MM.1S (cell line): ENCODE measurements around the gene EP400.

ENCODE experiments used
- DNase-seq: peaks from one replicate; pipeline ENCODE4 v3.0.0-alpha.2; 2015
- H2AFZ ChIP-seq: fragments of 300-600 bp; sonication (generic); 2 replicates; pipeline ENCODE4 v1.6.0; 2016; ENCODE audit warnings: antibody characterized with exemption, low read length
- H3F3A ChIP-seq: fragments of 300-600 bp; sonication (generic); 2 replicates; pipeline ENCODE4 v1.6.1; 2016; ENCODE audit warnings: mild to moderate bottlenecking, antibody characterized with exemption, low read length, moderate library complexity, mixed read lengths; ENCODE audit not compliant: insufficient read depth
- H3K27ac ChIP-seq: fragments of 300-600 bp; sonication (generic); 2 replicates; pipeline ENCODE4 v1.5.1; 2016; ENCODE audit warnings: mild to moderate bottlenecking, low read length
- H3K27me3 ChIP-seq: fragments of 300-600 bp; sonication (generic); replicated peaks from 2 replicates; pipeline ENCODE4 v1.6.0; 2016; ENCODE audit warnings: low read length; ENCODE audit not compliant: insufficient read depth
- H3K36me3 ChIP-seq: fragments of 300-600 bp; sonication (generic); replicated peaks from 2 replicates; pipeline ENCODE4 v1.6.1; 2016; ENCODE audit warnings: mild to moderate bottlenecking, low read length, mixed read lengths; ENCODE audit not compliant: insufficient read depth
- H3K4me1 ChIP-seq: fragments of 300-600 bp; sonication (generic); 2 replicates; pipeline ENCODE4 v1.6.1; 2016; ENCODE audit warnings: low read length, mixed read lengths
- H3K4me2 ChIP-seq: fragments of 300-600 bp; sonication (generic); 2 replicates; pipeline ENCODE4 v1.6.0; 2016; ENCODE audit warnings: low read depth, low read length
- H3K4me3 ChIP-seq: fragments of 300-600 bp; sonication (generic); 2 replicates; pipeline ENCODE4 v1.5.1; 2016; ENCODE audit warnings: low read length, mixed read lengths
- H3K79me2 ChIP-seq: fragments of 300-600 bp; sonication (generic); 2 replicates; pipeline ENCODE4 v1.6.1; 2016; ENCODE audit warnings: mixed run types, low read length, mixed read lengths
- H3K9ac ChIP-seq: fragments of 300-600 bp; sonication (generic); 2 replicates; pipeline ENCODE4 v1.6.1; 2016; ENCODE audit warnings: low read length, mixed read lengths
- H3K9me2 ChIP-seq: fragments of 300-600 bp; sonication (generic); replicated peaks from 2 replicates; pipeline ENCODE4 v1.6.1; 2016; ENCODE audit warnings: mild to moderate bottlenecking, low read length, mixed read lengths; ENCODE audit not compliant: insufficient read depth
- H3K9me3 ChIP-seq: fragments of 300-600 bp; sonication (generic); replicated peaks from 2 replicates; pipeline ENCODE4 v1.6.1; 2016; ENCODE audit warnings: mild to moderate bottlenecking, low read length, mixed read lengths; ENCODE audit not compliant: insufficient read depth
- H4K20me1 ChIP-seq: fragments of 300-600 bp; sonication (generic); 2 replicates; pipeline ENCODE4 v1.6.1; 2016; ENCODE audit warnings: mild to moderate bottlenecking, low read length, moderate library complexity, mixed read lengths; ENCODE audit not compliant: insufficient read depth
- CTCF ChIP-seq: fragments of 300-600 bp; sonication (generic); IDR thresholded peaks from 2 replicates; pipeline ENCODE4 v1.5.1; 2016; ENCODE audit warnings: antibody characterized with exemption, low read length, mixed read lengths
- EZH2 ChIP-seq: fragments of 300-600 bp; sonication (generic); optimal IDR thresholded peaks from 2 replicates; pipeline ENCODE3; 2017; ENCODE audit warnings: low read depth, mild to moderate bottlenecking, antibody characterized with exemption, low read length, mixed read lengths
- EZH2phosphoT487 ChIP-seq: fragments of 300-600 bp; sonication (generic); IDR thresholded peaks from 2 replicates; pipeline ENCODE4 v1.6.1; 2018; ENCODE audit warnings: antibody characterized with exemption, low read length

The EP400 gene

GRCh38 chr12:131988054-131988796 is 38.5 kb downstream of the EP400 start:
- Histone ChIP-seq H3K4me3 (no peak overlapping the region), H4K20me1 (no peaks in the 10 kb centered on the region), H3K36me3 (no peaks in the 10 kb centered on the region), H3K9me3 (no peaks in the 10 kb centered on the region), H3K9ac (no peak overlapping the region), H3K4me2 (no peak overlapping the region), H3F3A (no peaks in the 10 kb centered on the region), H3K4me1 (no peaks in the 10 kb centered on the region), H3K27me3 (no peaks in the 10 kb centered on the region), H3K79me2 (no peaks in the 10 kb centered on the region), H3K9me2 (no peaks in the 10 kb centered on the region), H2AFZ (no peak overlapping the region), H3K27ac (no peak overlapping the region)
- DNase-seq: no peak
- no peak for TF ChIP-seq EZH2
- no peak for TF ChIP-seq CTCF
- TF ChIP-seq EZH2phosphoT487: no peak

- no peaks in the 10 kb centered on the region for H3K36me3 ChIP-seq
- H2AFZ ChIP-seq: no peak overlapping the region
- no peaks in the 10 kb centered on the region for H3K4me1 ChIP-seq
- no peaks in the 10 kb centered on the region for H3K9me3 ChIP-seq
- TF ChIP-seq EZH2phosphoT487 (no peak), EZH2 (no peak), CTCF (no peak)
- no peaks in the 10 kb centered on the region for H3K9me2 ChIP-seq
- H3K27me3 ChIP-seq: no peaks in the 10 kb centered on the region
- no peak overlapping the region for H3K4me2 ChIP-seq
- H3K79me2 ChIP-seq: no peaks in the 10 kb centered on the region
- no peaks in the 10 kb centered on the region for H4K20me1 ChIP-seq
- H3K9ac ChIP-seq: no peak overlapping the region
- H3K27ac ChIP-seq: no peak overlapping the region
- H3K4me3 ChIP-seq: no peak overlapping the region
- H3F3A ChIP-seq: no peaks in the 10 kb centered on the region
- DNase-seq: no peak
These were observed 39.3 kb downstream of the EP400 start for GRCh38 chr12:131989021-131989420.

GRCh38 chr12:131990066-131990979 is 40.6 kb downstream of the EP400 start:
- TF ChIP-seq EZH2phosphoT487 (no peak), EZH2 (no peak), CTCF (no peak)
- H3K27ac ChIP-seq: no peak overlapping the region
- H3K4me2 ChIP-seq: no peak overlapping the region
- no peaks in the 10 kb centered on the region for H3K4me1 ChIP-seq
- no peak overlapping the region for H2AFZ ChIP-seq
- H3K9me2 ChIP-seq: no peaks in the 10 kb centered on the region
- no peak overlapping the region for H3K9ac ChIP-seq
- no peaks in the 10 kb centered on the region for H3K79me2 ChIP-seq
- DNase-seq: no peak
- no peak overlapping the region for H3K4me3 ChIP-seq
- no peaks in the 10 kb centered on the region for H3K27me3 ChIP-seq
- no peaks in the 10 kb centered on the region for H3F3A ChIP-seq
- H3K36me3 ChIP-seq: no peaks in the 10 kb centered on the region
- no peaks in the 10 kb centered on the region for H4K20me1 ChIP-seq
- H3K9me3 ChIP-seq: no peaks in the 10 kb centered on the region
